Right forelimb (tissue), 1 donor: Measurements from ENCODE around the gene NVL.
"Not testable (repeated sequence)": the region's sequence is repeated elsewhere in the genome, so short reads cannot be mapped to it uniquely, and the experiment has no call there.

ENCODE experiments used
- DNase-seq: peaks from one replicate; pipeline ENCODE4 v3.0.0-alpha.2; 2018

NVL gene

DNA sequence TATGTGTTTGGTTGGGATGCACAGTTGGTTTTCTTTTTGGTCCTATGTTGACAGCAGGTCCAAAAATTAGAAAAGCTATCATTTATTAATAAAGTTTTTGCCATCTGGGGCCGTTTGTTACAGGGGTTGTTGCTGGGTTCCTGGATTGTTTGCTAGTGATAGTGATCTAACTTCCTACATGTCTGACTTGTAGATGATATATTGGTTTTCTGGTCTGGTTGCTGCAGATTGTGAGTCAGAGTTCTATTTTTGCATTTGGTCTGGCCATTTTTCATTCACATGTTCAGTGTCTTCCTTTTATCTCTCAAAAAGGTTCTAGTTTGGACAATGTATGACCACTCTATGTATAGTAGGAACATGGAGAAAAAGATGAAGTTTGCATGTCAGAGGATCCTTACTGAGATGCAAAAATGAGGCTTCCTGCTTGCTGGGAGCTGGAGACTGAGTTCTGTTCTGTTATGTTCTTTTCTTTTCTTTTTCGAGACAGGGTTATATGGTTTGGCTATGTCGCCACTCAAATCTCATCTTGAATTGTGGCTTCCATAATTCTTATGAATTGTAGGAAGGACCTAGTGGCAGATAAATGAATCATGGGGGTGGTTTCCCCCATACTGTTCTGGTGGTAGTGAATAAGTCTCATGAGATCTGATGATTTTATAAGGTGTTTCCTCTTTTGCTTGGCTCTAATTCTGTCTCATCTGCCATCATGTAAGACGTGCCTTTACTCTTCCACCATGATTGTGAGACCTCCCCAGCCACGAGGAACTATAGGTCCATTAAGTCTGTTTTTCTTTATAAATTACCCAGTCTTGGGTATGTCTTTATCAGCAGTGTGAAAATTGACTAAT lies 4.2 kb upstream of the NVL start:
- no peak for DNase-seq

DNA sequence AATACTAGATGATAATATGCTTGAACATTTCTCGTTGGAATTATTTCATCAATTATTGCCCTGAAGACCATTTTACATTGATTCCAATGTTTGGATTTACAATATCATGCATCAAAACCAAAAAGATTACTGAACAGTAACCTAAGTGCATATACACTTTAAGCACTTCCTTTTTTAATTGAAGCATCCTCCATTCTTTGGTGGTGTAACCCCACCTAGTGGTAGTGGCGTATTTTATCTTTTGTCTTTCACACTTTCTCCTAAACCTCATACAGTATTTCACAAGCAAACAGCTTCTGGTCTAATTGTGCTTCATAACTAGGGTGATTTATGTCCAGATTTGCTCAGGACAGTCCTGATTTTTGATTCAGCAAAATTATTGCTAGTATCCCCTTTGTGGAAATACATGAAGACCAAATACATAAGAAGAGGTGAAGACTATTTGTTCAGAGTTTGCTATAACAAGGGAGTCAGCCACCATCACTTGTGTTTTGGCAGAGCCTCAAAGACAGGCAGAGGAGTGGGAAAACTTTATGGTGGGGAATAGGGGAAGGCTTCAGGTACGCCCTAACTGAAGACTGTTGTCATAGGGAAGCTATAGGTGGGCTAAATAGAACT lies 3.4 kb upstream of the NVL start:
- no peak for DNase-seq

DNA sequence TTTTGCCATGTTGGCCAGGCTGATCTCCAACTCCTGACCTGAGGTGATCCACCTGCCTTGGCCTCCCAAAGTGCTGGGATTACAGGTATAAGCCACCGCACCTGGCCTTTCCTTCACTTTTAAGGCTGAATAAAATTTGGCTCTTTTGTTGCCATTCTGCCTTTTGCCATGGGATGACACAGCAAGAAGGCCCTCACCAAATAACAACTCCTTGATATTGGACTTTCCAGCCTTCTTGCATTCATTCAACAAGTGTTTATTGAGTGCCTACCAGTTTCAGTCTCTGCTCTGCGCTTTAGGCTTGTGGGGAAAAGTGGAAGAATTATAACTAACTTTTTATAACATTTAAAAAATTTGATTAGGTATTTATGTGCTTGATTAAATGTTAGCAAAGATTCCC lies 1.9 kb upstream of the NVL start:
- no peak for DNase-seq

DNA sequence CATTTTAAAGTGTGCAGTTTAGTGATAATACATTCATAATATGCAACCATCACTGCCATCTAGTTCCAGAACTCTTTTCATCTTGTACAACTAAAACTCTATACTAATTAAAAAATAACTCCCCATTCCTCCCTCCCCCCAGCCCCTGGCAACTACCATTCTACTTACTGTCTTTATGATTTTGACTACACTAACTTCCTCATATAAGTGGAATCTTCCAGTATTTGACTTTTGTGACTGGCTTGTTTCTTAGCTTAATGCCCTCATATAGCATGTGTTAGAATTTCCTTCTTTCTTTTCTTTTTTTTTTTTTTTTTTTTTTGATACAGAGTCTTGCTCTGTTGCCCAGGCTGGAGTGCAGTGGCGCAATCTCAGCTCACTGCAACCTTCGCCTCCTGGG lies 1.4 kb upstream of the NVL start:
- no peak for DNase-seq

DNA sequence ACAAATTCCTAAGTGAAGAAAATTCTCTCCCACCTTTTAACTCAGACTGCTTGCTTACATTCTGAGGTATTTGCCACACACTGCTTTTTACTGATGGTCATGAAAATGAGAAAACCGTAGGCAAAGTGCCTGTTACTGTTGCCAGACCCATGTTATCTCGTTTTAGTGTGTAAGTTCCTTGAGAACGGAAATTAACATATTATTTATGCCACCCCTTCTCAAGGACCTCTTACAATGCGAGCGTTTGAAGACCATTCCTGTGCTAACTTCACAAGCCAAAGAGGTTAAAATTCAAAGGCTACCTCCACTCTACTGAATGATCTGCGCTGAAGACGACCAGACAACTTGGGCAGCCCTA lies 509 bp downstream of the NVL start:
- DNase-seq, result no peak

DNA sequence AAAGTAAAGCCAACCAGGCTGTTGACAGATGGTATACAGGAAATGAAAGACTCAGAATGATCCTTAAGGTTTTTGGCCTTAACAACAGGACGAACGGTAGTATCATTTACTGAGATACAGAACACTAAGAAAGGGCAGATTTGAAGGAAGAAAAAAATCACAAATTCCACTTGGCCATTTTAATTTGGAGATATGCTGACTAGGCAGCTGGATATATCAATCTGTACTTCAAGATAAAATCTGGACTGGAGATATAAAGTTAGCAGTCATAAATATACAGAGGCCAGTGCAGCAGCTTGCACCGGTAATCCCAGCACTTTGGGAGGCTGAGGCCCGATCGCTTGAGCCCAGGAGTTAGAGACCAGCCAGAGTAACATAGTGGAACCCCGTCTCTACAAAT lies 1.3 kb downstream of the NVL start:
- no peak for DNase-seq

DNA sequence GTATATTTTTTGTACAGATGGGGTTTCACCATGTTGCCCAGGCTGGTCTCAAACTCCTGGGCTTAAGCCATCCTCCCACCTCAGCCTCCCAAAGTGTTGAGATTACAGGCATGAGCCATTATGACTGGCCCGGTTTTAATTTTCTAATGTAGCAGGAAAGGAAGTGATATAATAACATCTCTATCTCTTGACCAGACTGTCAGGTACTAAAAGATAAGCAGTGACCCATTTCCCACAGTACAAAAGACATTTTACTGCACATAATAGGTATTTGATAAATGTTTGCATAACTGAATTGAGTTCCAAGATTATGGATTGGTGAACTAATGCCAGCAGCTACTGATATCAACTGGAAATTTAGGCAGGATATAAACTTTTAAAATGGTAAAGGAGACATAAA lies 4.0 kb downstream of the NVL start:
- DNase-seq, result no peak

DNA sequence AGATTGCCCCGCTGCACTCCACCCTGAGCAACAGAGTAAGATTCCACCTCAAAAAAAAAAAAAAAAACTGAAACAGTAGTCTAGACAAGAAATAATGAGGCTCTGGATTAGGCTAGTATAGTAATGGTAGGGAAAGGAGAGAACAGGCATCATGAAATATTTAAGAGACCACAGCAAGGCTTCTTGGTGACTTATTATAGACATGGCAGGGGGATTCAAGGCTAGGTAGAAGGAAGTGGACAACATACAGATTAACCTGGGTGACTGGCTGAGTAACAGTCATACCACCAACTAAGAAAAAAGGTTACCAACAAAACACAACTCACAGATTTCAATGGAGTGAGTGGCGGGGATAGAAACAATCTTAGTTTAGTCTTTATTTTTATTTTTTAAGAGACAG lies 8.3 kb downstream of the NVL start:
- DNase-seq, result no peak

DNA sequence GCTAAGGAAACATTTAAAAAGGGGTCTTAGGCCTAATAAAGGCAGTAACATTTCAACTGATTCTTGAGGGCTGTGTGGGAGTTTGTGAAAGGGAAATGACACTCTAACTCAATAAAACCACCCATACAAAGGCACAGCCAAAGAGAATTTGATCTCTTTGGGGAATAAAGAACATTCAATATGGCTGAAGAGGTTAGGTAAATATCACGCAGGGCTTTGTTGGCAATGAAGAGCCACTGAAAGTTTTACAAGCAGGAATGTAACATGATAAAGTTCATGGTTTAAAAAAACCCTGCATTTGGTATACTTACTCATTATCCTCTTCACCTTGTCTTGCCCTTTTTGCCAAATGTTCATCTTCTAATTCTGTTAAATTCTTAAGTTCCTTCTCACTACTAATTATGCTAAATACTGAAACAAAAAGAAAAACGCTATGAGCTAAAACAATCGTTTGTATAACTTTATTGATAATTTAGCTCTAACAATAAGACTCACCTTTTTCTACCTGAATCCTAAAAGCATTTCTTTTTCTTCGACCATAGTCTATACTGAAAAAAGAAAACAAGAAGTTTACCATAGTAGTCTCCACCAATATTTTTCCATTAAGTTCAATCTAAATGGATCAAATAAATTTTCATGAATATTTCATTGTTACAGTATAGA lies 12.5 kb downstream of the NVL start:
- no peak for DNase-seq

DNA sequence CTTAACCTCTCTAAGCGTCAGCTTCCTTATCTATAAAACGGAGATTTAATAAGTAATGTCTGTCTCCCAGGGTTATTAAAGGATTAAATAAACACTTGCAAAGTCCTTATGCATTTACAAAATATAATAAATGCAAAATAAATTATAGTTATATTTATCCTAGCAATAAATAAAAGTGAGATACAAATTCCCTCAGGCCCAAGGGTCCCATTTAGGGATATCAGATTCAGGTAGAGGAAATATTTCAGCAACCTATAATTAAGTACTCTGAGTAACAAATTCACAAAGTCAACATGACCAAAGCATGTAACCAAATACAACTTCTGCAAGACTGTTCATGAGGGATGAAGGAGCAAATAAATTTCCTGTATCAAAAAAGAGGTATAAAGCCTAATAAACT lies 17.9 kb downstream of the NVL start:
- no peak for DNase-seq

DNA sequence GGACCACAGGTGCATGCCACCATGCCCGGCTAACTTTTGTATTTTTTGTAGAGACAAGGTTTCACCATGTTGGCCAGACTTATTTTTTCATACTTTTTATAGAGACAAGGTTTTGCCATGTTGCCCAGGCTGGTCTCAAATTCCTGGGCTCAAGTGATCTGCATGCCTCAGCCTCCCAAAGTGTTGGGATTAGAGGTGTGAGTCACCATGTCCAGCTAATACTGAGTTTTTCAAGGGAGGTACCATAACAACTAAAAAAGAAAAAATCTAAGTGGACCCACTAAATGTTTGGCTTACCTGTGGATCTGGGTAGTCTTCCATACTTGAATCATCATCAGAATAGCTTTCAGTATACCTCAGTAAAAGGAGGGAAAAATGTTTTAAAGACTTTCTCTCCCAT lies 18.5 kb downstream of the NVL start:
- DNase-seq, result not testable (repeated sequence)

DNA sequence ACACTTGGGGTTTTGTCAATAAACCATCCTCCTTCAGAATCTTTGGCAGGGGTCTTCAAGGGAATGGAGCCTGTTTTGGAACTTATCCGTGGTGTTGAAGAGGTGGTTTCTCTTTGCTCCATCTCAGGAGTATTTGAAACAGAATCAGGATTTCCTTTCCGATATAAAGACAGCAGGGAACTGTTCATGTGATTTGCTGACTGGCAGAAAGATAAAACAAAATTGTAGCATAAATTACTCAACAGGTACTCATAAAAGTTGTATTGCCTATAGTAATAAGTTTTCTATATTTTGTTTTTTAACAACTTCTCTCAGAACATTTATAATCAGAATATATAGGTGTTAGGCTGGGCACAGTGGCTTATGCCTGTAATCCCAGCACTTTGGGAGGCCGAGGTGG lies 21.9 kb downstream of the NVL start:
- no peak for DNase-seq

DNA sequence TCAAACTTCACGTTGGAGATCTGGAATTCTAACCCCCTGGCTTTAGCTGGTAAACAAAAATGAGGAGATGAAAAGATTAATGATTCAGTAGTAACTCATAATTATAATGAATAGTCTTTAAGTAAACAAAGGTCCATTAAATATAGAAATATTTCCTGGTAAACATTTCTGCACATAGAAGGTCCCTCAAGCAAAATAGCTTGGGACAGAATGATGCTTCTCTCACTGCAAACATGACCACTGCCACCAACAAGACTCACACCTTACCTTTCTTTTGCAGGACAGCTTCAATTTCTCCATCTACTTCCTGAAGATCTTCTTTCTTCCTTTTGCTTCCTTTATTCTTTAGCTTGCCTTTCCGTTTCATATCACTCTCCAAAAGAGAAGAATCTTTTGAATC lies 25.2 kb downstream of the NVL start:
- no peak for DNase-seq

DNA sequence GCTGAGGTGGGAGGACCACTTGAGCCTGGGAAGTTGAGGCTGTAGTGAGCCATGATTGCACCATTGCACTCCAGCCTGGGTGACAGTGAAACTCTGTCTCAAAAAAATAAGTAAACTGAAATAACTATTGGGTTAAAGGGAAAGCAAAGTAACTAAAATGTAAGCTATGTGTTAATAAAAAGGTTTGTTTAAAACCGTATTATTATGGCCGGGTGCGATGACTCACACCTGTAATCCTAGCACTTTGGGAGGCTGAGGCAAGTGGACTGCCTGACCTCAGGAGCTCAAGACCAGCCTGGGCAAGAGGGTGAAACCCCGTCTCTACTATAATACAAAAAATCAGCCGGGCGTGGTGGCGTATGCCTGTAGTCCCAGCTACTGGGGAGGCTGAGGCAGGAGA lies 27.0 kb downstream of the NVL start:
- no peak for DNase-seq

DNA sequence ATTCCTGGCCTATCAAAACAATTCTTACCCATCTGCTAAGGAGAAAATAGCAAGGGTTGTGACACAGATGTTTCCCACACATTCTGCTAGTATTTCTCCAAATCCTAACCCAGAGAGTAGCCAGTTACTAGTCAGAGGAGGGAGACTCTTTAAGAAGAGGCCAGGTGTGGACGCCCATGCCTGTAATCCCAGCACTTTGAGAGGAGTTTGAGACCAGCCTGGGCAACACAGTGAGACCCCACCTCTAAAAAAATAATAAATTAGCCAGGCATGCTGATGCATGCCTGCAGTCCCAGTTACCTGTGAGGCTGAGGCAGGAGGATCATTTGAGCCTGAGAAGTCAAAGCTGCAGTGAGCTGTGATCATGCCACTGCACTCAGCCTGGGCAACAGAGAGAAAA lies 28.6 kb downstream of the NVL start:
- DNase-seq, result no peak

DNA sequence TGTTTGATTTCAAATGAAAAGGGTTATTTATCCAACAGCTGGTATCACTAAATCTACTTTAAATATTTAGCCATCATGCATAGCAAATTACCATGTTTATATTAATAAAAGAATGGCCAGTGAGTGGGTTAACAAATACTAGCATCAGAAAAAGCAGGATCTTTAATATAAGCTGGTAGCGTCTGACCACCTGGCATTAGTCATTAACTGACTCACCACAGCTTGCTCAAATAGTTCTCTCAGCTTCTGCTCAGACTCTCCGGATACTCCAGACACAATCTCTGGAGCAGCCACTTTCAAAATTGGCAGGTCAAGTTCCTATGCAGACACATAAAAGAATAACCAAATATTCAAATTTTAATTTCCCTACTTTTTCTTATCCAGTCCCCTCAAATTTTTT lies 29.6 kb downstream of the NVL start:
- no peak for DNase-seq

DNA sequence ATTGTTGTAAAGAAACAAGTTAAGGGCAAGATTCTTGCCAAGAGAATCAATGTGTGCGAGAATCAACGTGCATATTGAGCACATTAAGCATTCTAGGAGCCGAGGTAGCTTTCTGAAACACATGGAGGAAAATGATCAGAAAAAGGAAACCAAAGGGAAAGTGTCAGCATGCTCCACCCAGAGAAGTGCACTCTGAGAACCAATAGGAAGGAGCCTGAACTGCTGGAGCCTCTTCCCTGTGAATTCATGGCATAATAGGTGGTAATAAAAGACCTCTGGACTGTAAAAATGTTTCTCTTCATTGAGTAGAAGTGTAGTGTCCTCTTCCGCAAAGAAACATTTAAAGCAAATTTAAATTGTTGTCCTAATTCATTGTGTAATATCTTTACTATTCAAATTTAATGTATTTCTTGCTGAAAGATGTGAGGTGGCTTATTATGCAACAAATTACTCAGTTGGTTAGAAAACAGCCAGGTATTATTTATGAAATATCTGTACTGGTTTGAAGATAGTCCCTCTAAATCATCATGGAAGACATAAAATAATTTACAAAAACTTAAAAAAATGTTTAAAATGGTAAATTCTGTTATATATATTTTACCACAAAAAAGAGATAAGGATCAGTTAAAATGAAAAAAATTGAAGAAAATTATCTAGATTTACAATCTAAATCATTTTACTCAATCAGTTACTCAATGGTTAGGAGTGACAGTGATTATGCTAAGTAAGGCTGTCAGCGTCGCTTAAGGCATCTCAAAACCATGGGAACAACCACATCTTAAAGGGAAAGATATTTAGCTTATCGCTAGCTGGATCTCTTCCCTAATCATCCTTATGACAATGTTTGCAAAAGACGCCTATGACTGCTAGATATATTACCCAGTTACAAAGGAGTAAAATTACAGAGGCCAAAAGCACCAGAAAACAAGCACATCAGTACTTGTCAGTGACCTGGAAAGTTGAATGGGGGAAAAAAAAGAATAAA lies 31.3 kb downstream of the NVL start:
- no peak for DNase-seq

DNA sequence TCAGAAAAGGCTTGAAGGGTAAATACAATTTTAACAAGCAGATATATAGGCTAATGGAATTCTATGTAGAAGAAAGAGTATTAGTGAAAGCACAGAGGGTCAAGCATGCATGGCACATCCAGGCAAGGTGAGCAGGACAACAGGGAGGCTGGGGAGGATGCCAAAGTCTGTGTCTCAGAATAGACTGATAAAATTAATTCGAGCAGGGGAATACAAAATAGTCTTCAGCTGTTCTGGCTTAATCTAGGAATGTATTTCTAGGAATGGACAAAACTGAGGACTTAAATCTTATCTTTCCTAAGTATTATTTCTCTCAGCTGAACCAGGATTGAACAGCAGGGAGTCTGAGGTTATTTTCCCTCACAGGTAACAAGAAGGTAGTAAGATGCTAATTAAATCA lies 35.2 kb downstream of the NVL start:
- DNase-seq, result no peak

DNA sequence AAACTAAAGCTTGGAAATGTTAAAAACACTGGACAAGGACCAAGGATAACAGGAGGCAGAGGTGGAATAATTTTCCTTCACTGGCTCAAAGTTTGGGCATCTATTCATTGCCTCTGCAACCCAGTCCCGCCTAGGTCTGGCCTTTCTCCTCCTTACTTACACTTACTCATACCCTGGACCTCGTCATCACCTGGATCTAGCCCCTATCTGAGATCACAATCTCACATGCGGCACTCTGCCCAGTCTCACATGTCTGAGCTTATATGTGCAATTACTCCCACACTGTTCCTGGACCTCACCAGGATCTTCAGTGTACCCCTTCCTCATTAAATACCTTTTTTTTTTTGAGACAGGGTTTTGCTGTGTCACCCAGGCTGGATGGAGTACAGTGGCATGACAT lies 37.6 kb downstream of the NVL start:
- no peak for DNase-seq

DNA sequence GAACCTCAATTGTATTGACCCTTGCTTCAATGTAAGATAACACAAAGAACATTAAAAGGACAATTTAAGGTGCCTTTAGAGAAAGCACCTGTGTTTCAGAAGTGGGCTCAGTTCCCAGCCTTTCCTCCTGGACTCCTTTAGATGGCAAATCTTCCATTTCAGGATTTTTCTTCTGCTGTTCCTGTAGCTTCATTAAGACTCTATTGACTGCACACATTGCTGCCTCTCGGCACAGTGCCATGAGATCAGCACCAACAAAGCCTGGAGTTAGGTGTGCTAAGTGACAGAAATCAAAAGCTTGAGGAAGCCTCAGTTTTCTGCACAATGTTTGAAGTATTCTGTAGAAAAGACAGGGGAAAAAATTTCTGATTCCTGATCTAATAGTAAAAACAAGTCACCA lies 40.6 kb downstream of the NVL start:
- no peak for DNase-seq

DNA sequence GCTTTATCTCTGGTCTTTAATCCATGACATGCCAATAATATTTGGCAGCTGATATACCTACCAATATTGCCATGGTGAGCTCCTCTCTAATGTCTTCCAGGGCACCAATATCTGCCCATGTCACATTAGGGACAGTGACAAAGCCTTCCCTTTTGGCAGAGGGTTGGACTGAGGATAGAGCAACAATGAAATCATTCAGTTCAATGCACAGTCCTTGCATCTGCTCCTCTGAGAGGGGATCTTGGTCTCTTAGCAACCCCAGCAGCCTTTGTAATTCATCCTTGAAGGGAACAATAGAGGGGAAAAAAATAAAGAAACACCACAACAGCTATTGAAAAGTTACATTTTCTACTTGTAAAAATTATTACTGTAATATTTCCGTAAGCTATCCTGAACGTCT lies 42.3 kb downstream of the NVL start:
- DNase-seq, result no peak

DNA sequence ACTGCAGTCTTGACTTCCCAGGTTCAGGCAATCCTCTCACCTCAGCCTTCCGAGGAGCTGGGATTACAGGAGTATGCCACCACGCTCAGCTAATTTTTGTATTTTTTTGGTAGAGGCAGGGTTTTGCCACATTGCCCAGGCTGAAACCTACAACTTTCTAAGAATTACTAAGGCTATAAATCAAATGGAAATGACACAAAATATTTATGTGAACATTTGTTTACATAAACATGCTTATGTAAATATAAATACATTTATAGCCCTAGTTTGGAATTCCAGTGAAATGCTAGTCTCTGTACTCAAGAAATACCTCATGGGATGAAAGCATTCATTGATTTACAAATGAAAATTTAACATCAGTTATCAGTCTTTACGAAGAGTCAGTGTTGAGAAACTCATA lies 47.8 kb downstream of the NVL start:
- DNase-seq, result no peak

DNA sequence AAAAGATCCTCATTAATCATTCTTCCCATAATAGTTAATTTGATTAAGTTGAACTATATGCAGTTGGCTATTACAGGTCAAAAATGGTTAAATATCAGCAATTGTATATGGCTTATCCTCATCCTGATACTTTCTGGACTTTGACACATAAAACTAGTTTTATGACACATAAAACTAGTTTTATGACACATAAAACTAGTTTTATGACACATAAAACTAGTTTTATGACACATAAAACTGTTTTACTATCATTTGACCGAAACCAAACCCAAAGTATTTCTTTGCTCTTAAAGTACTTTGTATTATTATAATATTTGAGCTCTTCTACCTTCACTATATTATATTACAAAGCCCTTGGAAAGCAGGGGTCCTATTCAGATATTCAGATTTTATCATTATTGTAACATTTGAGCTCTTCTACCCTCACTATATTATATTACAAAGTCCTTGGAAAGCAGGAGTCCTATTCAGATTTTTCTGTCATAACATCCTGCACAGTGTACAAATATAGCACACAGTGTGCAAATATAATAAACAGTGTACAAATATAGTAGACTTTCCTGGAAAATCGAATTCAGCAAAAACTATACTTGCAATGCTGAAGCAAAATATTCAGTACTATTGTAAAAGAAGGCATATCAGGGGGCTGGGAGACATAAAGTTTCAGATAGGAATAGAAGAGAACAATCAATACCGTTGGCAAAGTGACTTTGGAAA lies 53.0 kb downstream of the NVL start:
- DNase-seq, result no peak
